Osteocyte (in vitro differentiated cells): Measurements from ENCODE around the gene AGPS. TPM values are rescaled to one million over a fixed set of nuclear protein-coding genes. Genes with fewer than 3 reads are reported as not detected.

ENCODE experiments used
- DNase-seq: peaks from one replicate; pipeline ENCODE4 v3.0.0; 2021; ENCODE audit warnings: mixed read lengths; ENCODE audit not compliant: unreplicated experiment; ENCODE audit errors: extremely low spot score
- H3K27ac Mint-ChIP-seq: one replicate; pipeline ENCODE4 v1.8.0; 2021; ENCODE audit warnings: mild to moderate bottlenecking, mixed read lengths; ENCODE audit not compliant: unreplicated experiment
- H3K27me3 Mint-ChIP-seq: one replicate; pipeline ENCODE4 v1.8.0; 2021; ENCODE audit warnings: mixed read lengths; ENCODE audit not compliant: unreplicated experiment
- H3K36me3 Mint-ChIP-seq: one replicate; pipeline ENCODE4 v1.8.0; 2021; ENCODE audit warnings: mixed read lengths; ENCODE audit not compliant: unreplicated experiment
- H3K4me1 Mint-ChIP-seq: one replicate; pipeline ENCODE4 v1.8.0; 2021; ENCODE audit warnings: mixed read lengths; ENCODE audit not compliant: unreplicated experiment
- H3K4me3 Mint-ChIP-seq: one replicate; pipeline ENCODE4 v1.8.0; 2021; ENCODE audit warnings: mild to moderate bottlenecking, moderate library complexity, mixed read lengths; ENCODE audit not compliant: unreplicated experiment
- H3K9me3 Mint-ChIP-seq: one replicate; pipeline ENCODE4 v1.8.0; 2021; ENCODE audit warnings: mixed read lengths; ENCODE audit not compliant: unreplicated experiment
- CTCF ChIP-seq: fragments of 200-600 bp; sonication (generic); IDR thresholded peaks from 2 replicates; pipeline ENCODE4 v1.5.0; 2021; ENCODE audit warnings: antibody characterized with exemption, mild to moderate bottlenecking, moderate library complexity
- total RNA-seq: library from RNA; stranded (reverse); gene quantifications from 2 replicates; pipeline ENCODE4 v1.2.1, GENCODE V29; 2021

AGPS gene
- total RNA-seq, 1 donor from 2014 or later, result 38.0 TPM

GRCh38 chr2:177554365-177554764 is 161.8 kb downstream of the AGPS start:
- Mint-ChIP-seq H3K27ac (no peak overlapping the region), H3K36me3 (no peaks in the 10 kb centered on the region), H3K4me3 (no peak overlapping the region), H3K27me3 (peaks cover 6% of the 10 kb centered on the region), H3K4me1 (peaks cover 7% of the 10 kb centered on the region), H3K9me3 (no peaks in the 10 kb centered on the region)
- no peak for TF ChIP-seq CTCF
- DNase-seq, result no peak

- H3K4me3 Mint-ChIP-seq, result no peak overlapping the region
Measured at GRCh38 chr2:177556153-177556552, 163.6 kb downstream of the AGPS start.

GRCh38 chr2:177557794-177558193 is 165.2 kb downstream of the AGPS start:
- Mint-ChIP-seq H3K27ac (no peak overlapping the region), H3K36me3 (no peaks in the 10 kb centered on the region), H3K4me1 (peaks cover 5% of the 10 kb centered on the region), H3K4me3 (no peak overlapping the region), H3K9me3 (no peaks in the 10 kb centered on the region), H3K27me3 (peaks cover 6% of the 10 kb centered on the region)
- DNase-seq, result no peak
- TF ChIP-seq CTCF, result no peak

More at GRCh38 chr2:177556153-177556552, 163.6 kb downstream of the AGPS start:
- no peak for TF ChIP-seq CTCF
- no peaks in the 10 kb centered on the region for H3K9me3 Mint-ChIP-seq
- H3K27ac Mint-ChIP-seq, result no peak overlapping the region
- H3K27me3 Mint-ChIP-seq, result peaks cover 6% of the 10 kb centered on the region
- DNase-seq, result no peak
- H3K4me1 Mint-ChIP-seq, result peaks cover 7% of the 10 kb centered on the region
- H3K36me3 Mint-ChIP-seq, result no peaks in the 10 kb centered on the region

- TF ChIP-seq CTCF, result no peak
- Mint-ChIP-seq H3K36me3 (no peaks in the 10 kb centered on the region), H3K27ac (no peak overlapping the region), H3K27me3 (peaks cover 6% of the 10 kb centered on the region), H3K4me3 (no peak overlapping the region), H3K9me3 (no peaks in the 10 kb centered on the region), H3K4me1 (no peaks in the 10 kb centered on the region)
- DNase-seq, result no peak
Measured at GRCh38 chr2:177559638-177560037, 167.1 kb downstream of the AGPS start.

- no peak for TF ChIP-seq CTCF
- Mint-ChIP-seq H3K9me3 (no peaks in the 10 kb centered on the region), H3K4me1 (no peaks in the 10 kb centered on the region), H3K27ac (no peak overlapping the region), H3K36me3 (no peaks in the 10 kb centered on the region), H3K27me3 (peaks cover 9% of the 10 kb centered on the region), H3K4me3 (no peak overlapping the region)
- DNase-seq, result no peak
Measured at GRCh38 chr2:177568390-177568789, 175.8 kb downstream of the AGPS start.
